ENCODE data around the gene WDR43.

Gene WDR43

GRCh38 chr2:28894470-28895188 is at the start of gene WDR43:
WDR43 (plus strand) TSS chr2:28894667; CDS start chr2:28894699, 32 bp downstream.
- peak; percentile 96 for DNase-seq (ENCODE audit: low read depth)

GRCh38 chr2:28855193-28855592 is 39.3 kb upstream of the WDR43 start:
- no peak for DNase-seq (ENCODE audit: low read depth)

- no peak for DNase-seq (ENCODE audit: low read depth)
Measured at GRCh38 chr2:28855977-28856376, 38.5 kb upstream of the WDR43 start.

GRCh38 chr2:28868611-28869010 is 25.9 kb upstream of the WDR43 start:
- no peak for DNase-seq (ENCODE audit: low read depth)

GRCh38 chr2:28869494-28870145 is 24.8 kb upstream of the WDR43 start:
- DNase-seq (ENCODE audit: low read depth): no peak

- peak; percentile 95 for DNase-seq (ENCODE audit: low read depth)
Measured at GRCh38 chr2:28870146-28870891, 24.1 kb upstream of the WDR43 start, which contains the start of gene TRMT61B. TRMT61B (minus strand) TSS chr2:28870309; CDS start chr2:28870277, 32 bp downstream.

- no peak for DNase-seq (ENCODE audit: low read depth)
Measured at GRCh38 chr2:28871620-28872019, 22.8 kb upstream of the WDR43 start.

GRCh38 chr2:28880193-28880592 is 14.3 kb upstream of the WDR43 start:
- no peak for DNase-seq (ENCODE audit: low read depth)

GRCh38 chr2:28893488-28893887 is 979 bp upstream of the WDR43 start:
- DNase-seq (ENCODE audit: low read depth): no peak

GRCh38 chr2:28895189-28895893 is 874 bp downstream of the WDR43 start:
- peak; percentile 37 for DNase-seq (ENCODE audit: low read depth)

- no peak for DNase-seq (ENCODE audit: low read depth)
Measured at GRCh38 chr2:28896906-28897305, 2.4 kb downstream of the WDR43 start.

- no peak for DNase-seq (ENCODE audit: low read depth)
Measured at GRCh38 chr2:28898048-28898447, 3.6 kb downstream of the WDR43 start.

GRCh38 chr2:28901202-28901601 is 6.7 kb downstream of the WDR43 start:
- no peak for DNase-seq (ENCODE audit: low read depth)

- DNase-seq (ENCODE audit: low read depth): no peak
Measured at GRCh38 chr2:28901841-28902240, 7.4 kb downstream of the WDR43 start.

GRCh38 chr2:28902584-28902983 is 8.1 kb downstream of the WDR43 start:
- no peak for DNase-seq (ENCODE audit: low read depth)

GRCh38 chr2:28904295-28904694 is 9.8 kb downstream of the WDR43 start:
- no peak for DNase-seq (ENCODE audit: low read depth)

- no peak for DNase-seq (ENCODE audit: low read depth)
Measured at GRCh38 chr2:28904802-28905457, 10.5 kb downstream of the WDR43 start.

- DNase-seq (ENCODE audit: low read depth): no peak
Measured at GRCh38 chr2:28905533-28905932, 11.1 kb downstream of the WDR43 start.

- no peak for DNase-seq (ENCODE audit: low read depth)
Measured at GRCh38 chr2:28906376-28906775, 11.9 kb downstream of the WDR43 start.

- DNase-seq (ENCODE audit: low read depth): no peak
Measured at GRCh38 chr2:28906821-28907220, 12.4 kb downstream of the WDR43 start.

GRCh38 chr2:28908172-28908571 is 13.7 kb downstream of the WDR43 start:
- DNase-seq (ENCODE audit: low read depth): no peak
